Osteoblast (primary cell): Measurements from ENCODE around the gene WDFY4. TPM values are rescaled to one million over a fixed set of nuclear protein-coding genes. Genes with fewer than 3 reads are reported as not detected.

Source experiments
- DNase-seq: peaks from one replicate; pipeline ENCODE4 v3.0.0; 2011; ENCODE audit warnings: low spot score, mixed read lengths; ENCODE audit not compliant: insufficient read length; ENCODE audit errors: missing footprints
- H2AFZ ChIP-seq: 2 replicates; pipeline ENCODE4 v1.6.0; 2011; ENCODE audit warnings: mild to moderate bottlenecking, low read length
- H3K27ac ChIP-seq: 2 replicates; pipeline ENCODE4 v1.5.1; 2011; ENCODE audit warnings: mild to moderate bottlenecking, low read depth, low read length, moderate library complexity
- H3K27me3 ChIP-seq: 2 replicates; pipeline ENCODE4 v1.6.0; 2012; ENCODE audit warnings: mild to moderate bottlenecking, control low read depth, inconsistent platforms, low read length, moderate library complexity; ENCODE audit not compliant: insufficient read depth
- H3K36me3 ChIP-seq: 2 replicates; pipeline ENCODE4 v1.5.1; 2011; ENCODE audit warnings: mild to moderate bottlenecking, low read length, control low read depth, moderate library complexity; ENCODE audit not compliant: insufficient read depth
- H3K4me1 ChIP-seq: 2 replicates; pipeline ENCODE4 v1.5.1; 2011; ENCODE audit warnings: mild to moderate bottlenecking, low read length, control low read depth, moderate library complexity; ENCODE audit not compliant: insufficient read depth
- H3K4me2 ChIP-seq: 2 replicates; pipeline ENCODE4 v1.6.0; 2011; ENCODE audit warnings: mild to moderate bottlenecking, low read length; ENCODE audit not compliant: insufficient read depth
- H3K4me3 ChIP-seq: fragments of 200-600 bp; sonication (generic); 3 replicates; pipeline ENCODE4 v1.5.1; 2012; ENCODE audit warnings: mild to moderate bottlenecking, low read length, inconsistent platforms; ENCODE audit not compliant: insufficient read depth
- H3K79me2 ChIP-seq: 2 replicates; pipeline ENCODE4 v1.6.0; 2012; ENCODE audit warnings: mild to moderate bottlenecking, low read length, control low read depth, inconsistent platforms; ENCODE audit not compliant: insufficient read depth
- H3K9me3 ChIP-seq: 2 replicates; pipeline ENCODE4 v1.5.1; 2011; ENCODE audit warnings: low read depth, low read length, control low read depth
- H4K20me1 ChIP-seq: 2 replicates; pipeline ENCODE4 v1.6.0; 2012; ENCODE audit warnings: mild to moderate bottlenecking, low read length, control low read depth; ENCODE audit not compliant: insufficient read depth
- total RNA-seq: library from RNA; depleted of rRNA; stranded (reverse); fragments of >200 nt; gene quantifications from 2 replicates; pipeline ENCODE4 v1.2.3, GENCODE V29; 2012
- TF ChIP-seq, protein P1 (sequence below): IDR thresholded peaks from 2 replicates; pipeline ENCODE4 v1.5.1; 2011; ENCODE audit warnings: mild to moderate bottlenecking, low read depth, low read length, moderate library complexity; ENCODE audit errors: extremely low read depth

The WDFY4 gene
- total RNA-seq, 1 donor, result 0.36 TPM

DNA sequence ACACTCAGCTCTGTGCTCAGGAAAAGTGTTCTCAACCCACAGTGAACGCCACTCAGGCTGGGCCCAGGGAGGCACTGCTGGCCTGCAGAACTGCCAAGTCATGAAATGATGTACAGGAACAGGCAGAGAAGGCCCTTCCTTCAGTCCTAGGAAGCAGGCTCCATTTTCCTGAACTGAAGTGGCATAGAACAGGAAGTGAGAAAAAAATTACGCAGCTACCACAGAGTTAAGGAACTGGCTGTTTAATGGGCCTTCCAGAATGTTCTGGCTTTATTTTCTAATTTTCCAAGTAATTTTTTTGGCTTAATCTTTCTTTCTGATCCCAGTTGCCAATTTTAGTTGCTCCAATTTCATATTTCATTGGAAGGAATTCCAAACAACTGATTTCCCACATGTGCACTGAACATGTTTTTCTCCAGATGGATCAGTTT lies 215.7 kb downstream of the WDFY4 start:
- H3K27me3 ChIP-seq, result peaks cover 3% of the 10 kb centered on the region
- H3K36me3 ChIP-seq, result no peaks in the 10 kb centered on the region
- H3K79me2 ChIP-seq, result no peaks in the 10 kb centered on the region
- TF ChIP-seq, protein P1, sequence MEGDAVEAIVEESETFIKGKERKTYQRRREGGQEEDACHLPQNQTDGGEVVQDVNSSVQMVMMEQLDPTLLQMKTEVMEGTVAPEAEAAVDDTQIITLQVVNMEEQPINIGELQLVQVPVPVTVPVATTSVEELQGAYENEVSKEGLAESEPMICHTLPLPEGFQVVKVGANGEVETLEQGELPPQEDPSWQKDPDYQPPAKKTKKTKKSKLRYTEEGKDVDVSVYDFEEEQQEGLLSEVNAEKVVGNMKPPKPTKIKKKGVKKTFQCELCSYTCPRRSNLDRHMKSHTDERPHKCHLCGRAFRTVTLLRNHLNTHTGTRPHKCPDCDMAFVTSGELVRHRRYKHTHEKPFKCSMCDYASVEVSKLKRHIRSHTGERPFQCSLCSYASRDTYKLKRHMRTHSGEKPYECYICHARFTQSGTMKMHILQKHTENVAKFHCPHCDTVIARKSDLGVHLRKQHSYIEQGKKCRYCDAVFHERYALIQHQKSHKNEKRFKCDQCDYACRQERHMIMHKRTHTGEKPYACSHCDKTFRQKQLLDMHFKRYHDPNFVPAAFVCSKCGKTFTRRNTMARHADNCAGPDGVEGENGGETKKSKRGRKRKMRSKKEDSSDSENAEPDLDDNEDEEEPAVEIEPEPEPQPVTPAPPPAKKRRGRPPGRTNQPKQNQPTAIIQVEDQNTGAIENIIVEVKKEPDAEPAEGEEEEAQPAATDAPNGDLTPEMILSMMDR, result no peak
- H4K20me1 ChIP-seq, result no peaks in the 10 kb centered on the region
- no peak overlapping the region for H3K27ac ChIP-seq
- no peaks in the 10 kb centered on the region for H3K4me1 ChIP-seq
- no peaks in the 10 kb centered on the region for H3K9me3 ChIP-seq
- H3K4me3 ChIP-seq, result no peak overlapping the region
- H3K4me2 ChIP-seq, result no peak overlapping the region
- DNase-seq, result no peak
- no peak overlapping the region for H2AFZ ChIP-seq

DNA sequence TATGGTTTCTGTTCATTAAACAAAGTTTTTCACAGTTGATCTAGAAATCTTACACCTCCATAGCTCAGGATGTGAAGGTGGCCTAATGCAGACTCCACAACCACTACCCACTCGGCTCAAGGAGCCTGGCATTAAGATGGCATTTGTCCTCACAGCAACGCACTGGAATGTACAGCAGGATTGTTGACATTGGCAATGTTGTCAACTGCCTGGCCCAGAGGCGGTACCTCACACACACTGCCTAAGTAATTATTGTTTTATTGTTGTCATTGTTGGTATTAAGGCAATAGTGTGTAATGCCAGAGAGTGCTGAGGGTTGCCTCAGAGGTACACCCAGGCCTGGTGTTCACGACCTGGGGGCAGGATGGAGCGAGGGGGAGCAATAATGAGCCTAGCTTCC lies 216.6 kb downstream of the WDFY4 start:
- H3K27me3 ChIP-seq, result peaks cover 3% of the 10 kb centered on the region
- H3K9me3 ChIP-seq, result no peaks in the 10 kb centered on the region
- TF ChIP-seq, protein P1, result no peak
- H2AFZ ChIP-seq, result no peak overlapping the region
- no peaks in the 10 kb centered on the region for H3K4me1 ChIP-seq
- H3K27ac ChIP-seq, result no peak overlapping the region
- DNase-seq, result no peak
- H3K4me3 ChIP-seq, result no peak overlapping the region
- no peak overlapping the region for H3K4me2 ChIP-seq
- H4K20me1 ChIP-seq, result no peaks in the 10 kb centered on the region
- H3K79me2 ChIP-seq, result no peaks in the 10 kb centered on the region
- no peaks in the 10 kb centered on the region for H3K36me3 ChIP-seq

DNA sequence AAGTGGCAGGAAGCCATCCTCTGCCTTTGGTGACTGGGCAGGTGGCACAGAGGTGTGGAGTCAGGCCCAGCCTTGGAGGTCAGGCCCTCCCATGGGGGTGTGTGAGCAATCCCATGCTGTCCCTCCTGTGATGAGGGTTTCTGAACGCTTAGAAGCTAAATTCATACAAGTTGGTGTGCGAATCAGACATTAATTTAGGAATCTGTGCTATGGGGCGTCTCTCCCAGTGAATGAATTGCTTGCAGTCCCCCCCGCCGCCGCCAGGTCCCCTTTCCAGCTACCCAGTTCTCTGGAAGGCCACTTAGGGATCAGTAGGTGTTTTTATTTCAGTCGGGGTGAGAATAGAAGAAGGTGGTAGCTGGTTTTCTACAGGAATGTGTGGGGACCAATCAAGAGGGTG lies 217.4 kb downstream of the WDFY4 start:
- no peaks in the 10 kb centered on the region for H3K4me1 ChIP-seq
- no peak overlapping the region for H3K4me3 ChIP-seq
- no peaks in the 10 kb centered on the region for H3K36me3 ChIP-seq
- H3K79me2 ChIP-seq, result no peaks in the 10 kb centered on the region
- peaks cover 3% of the 10 kb centered on the region for H3K27me3 ChIP-seq
- no peak overlapping the region for H2AFZ ChIP-seq
- TF ChIP-seq, protein P1, result no peak
- H3K4me2 ChIP-seq, result no peak overlapping the region
- no peaks in the 10 kb centered on the region for H4K20me1 ChIP-seq
- no peaks in the 10 kb centered on the region for H3K9me3 ChIP-seq
- no peak overlapping the region for H3K27ac ChIP-seq
- no peak for DNase-seq

DNA sequence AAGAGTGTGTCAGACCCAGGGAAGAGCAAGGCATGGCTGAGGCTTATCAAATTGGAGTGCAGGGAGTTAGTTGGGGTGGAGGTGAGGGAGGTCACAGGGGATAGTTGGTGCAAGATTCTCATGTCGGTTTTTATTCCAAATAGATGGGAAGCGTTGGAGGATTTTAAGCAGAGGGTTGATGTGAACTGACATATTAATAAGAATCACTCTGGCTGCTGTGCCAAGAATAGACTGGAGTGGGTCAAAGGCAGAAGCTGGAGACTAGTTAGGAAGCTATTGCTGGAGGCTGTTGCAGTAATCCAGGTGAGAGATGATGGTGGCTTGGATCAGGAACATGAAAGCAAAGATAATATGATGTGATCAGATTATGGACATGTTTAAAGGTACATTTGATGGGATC lies 218.5 kb downstream of the WDFY4 start:
- Histone ChIP-seq H3K79me2 (no peaks in the 10 kb centered on the region), H2AFZ (no peak overlapping the region), H4K20me1 (no peaks in the 10 kb centered on the region), H3K4me1 (no peaks in the 10 kb centered on the region), H3K36me3 (no peaks in the 10 kb centered on the region), H3K4me3 (no peak overlapping the region), H3K4me2 (no peak overlapping the region), H3K27me3 (peaks cover 8% of the 10 kb centered on the region), H3K9me3 (no peaks in the 10 kb centered on the region), H3K27ac (no peak overlapping the region)
- no peak for DNase-seq
- TF ChIP-seq, protein P1, result no peak
